Renal pelvis (tissue), 4 donors: ENCODE data around the gene C14orf93. TPM values are rescaled to one million over a fixed set of nuclear protein-coding genes. Genes with fewer than 3 reads are reported as not detected.
"Not testable (repeated sequence)": the region's sequence is repeated elsewhere in the genome, so short reads cannot be mapped to it uniquely, and the experiment has no call there.

Experiments
- DNase-seq: peaks from one replicate; pipeline ENCODE4 v3.0.0-alpha.2; 2013
- polyA plus RNA-seq, 3 donors: library from polyadenylated mRNA; unstranded; fragments of 120-200 nt; gene quantifications; one replicate each; pipeline ENCODE4 v1.2.1, GENCODE V29; 2013; ENCODE audit not compliant: insufficient read length in 3 of 3

The C14orf93 gene
- polyA plus RNA-seq, 3 donors = 19.9 to 27.2 (median 22.5) TPM

DNA sequence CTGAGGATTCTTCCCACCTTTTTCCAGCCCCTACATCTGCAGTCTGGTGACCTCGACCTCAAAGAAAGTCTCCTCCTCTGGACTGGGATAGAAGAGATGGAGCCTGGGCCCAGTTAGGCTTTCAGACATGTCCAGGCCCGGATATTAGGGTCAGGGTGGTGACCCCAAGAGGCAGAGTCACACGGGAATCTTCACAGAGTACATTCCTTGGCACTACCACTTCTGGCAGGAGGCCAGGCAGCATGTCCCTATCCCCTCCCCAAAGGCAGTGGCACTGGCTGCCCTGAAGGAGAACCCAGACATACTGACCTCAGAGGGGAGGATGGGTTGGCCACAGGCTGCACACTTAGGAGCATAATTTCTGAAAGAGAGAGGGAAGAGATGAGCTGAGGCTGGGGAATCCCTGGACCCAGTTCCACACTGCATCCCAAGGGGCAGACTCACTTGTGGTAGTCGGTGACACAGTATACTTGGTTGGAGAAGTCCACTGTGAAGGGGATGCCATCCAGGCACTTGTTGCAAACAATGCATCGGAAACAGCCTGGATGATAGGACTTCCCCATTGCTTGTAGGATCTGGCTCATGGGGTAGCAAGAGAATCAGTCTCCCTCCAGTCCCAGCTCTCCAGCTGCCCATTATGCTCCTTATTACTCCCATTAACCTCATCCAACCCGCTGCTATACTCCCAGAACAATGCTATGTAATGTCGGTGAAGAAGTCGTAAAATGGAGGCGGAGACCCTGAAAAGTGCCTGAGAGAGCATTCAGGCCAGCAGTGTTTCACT lies 35.2 kb downstream of the C14orf93 start:
- no peak for DNase-seq

DNA sequence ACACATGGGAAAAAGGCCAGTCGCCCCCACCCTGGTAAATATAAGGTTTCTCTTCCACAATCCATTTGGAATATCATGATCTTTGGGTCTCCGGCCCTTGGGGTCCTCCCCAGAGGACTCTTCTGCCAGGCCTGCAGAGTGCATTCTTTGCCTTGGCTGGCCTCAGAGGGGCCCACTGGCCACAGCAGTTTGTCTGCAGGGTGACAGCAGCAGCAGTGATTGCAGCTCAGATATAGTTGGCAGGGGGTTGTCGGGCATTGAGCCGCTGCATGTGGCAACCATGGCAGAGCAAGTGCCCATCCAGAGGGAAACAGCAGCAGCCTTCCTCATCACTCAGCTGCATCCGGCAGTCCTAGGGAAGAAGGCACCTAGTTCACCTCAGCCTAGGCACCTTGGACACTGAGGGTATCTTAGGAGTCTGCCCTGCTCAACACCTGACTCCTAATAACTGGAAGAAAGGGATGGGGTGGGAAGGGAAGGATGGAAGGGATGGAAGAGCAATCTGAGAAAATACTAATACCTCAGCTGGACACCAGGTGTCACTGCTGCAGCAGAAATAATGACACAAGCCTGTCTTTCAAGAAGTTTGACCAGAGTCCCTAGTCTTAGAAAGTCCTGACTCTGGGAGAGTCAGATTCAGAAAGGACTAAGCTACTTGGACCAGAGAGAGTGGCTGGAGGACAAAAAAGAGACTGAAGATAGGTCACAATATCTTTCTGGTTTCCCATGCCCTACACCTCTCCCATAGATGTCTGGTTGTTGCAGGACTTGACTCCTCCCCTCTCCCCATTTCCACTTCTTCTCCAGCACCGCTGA lies 36.5 kb downstream of the C14orf93 start:
- no peak for DNase-seq

DNA sequence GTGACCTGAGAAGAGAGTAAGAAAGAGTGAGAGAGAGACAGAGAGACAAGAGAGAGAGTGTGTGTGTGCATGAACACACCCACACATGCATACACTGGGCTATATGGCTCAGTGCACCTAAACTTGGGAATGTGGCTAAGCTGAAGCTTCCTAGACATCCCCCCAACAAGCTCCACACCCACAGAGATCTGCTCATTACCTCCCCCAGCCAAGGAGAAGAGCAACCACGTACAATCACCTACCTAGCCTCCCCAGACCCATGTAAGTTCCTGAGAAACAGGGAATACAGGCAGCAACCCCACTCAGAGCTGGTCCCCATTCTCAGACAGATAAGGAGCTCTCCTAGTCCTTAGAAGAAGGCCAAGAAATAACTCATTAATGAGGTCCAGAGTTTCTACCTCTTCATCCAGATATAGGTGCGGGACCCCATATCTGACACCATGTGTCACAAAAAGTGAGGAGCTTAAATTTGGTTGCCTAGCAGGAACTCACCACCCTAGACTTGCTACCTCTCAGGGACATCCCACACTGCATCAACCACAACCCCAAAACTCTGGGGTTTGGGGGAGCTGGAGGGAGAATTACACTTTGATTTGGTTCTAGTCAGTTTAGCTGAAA lies 37.5 kb downstream of the C14orf93 start:
- no peak for DNase-seq

DNA sequence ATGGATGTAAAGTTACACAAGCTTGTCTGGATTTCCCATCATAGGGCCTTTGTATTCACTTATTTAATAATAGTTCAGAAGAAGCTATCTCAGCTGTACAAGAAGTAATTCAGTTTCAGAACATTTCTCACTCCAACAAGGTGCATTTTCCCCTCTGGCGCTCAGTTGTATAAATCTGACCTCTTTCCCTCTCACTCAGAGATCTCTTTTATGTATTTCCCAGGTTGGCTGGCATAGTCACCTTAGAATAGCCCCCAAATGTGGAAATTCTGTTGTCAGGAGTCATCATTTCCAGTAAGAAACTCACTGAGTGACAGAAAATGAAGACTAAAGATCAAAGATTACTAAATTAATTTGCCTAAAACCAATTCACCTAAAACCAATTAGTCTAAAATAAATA lies 38.8 kb downstream of the C14orf93 start:
- DNase-seq = no peak

DNA sequence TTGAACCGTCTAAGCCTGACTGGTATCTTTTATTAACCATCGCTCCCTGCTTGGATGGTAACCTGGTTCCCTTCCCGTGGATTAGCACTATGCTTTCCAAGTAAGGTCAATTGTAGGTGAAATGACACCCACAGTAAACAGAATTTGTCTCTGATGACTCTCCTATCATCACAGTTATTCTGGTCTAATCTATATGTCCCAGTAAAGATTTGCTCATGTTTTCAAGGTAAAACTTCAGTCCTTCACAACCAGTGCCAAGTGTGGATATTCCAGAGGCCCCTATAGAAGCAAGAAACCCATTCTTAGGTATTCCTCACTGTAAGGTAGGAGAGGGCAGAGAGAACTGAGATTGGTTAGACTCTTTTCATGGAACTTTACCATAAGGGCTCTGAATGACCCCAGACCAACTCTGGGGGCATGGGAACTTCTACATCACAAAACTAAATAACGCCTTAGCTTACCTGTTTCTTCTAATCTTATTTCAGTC lies 43.1 kb downstream of the C14orf93 start:
- DNase-seq = no peak

DNA sequence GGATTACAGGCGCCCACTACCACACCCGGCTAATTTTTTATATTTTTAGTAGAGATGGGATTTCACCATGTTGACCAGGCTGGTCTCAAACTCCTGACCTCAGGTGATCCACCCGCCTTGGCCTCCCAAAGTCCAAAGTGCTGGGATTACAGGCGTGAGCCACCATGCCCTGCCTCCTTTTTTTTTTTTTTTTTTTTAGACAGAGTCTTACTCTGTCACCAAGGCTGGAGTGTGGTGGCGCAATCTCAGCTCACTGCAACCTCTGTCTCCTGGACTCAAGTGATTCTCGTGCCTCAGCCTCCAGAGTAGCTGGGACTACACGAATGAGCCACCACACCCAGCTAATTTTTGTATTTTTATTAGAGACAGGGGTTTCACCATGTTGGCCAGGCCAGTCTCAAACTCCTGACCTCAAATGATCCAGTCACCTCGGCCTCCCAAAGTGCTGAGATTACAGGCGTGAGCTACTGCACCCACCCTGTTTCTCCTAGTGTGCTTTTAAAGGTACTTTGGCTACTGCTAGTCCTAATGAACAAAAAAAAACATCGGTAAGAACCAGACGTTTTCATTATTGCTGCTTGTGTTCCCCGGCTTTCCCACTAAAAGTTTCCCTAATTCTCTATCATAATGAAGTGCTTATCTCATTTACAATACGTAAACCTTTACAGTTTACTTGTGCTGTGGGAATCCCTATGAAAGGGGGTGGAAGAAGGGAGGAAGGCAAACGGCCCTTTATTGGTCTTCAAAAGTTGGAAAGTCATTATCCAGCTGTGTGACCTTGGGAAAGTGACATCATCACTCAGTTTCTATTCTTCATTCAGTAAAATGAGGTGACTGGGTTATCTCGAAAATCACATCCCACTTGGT lies 43.8 kb downstream of the C14orf93 start:
- DNase-seq = not testable (repeated sequence)

DNA sequence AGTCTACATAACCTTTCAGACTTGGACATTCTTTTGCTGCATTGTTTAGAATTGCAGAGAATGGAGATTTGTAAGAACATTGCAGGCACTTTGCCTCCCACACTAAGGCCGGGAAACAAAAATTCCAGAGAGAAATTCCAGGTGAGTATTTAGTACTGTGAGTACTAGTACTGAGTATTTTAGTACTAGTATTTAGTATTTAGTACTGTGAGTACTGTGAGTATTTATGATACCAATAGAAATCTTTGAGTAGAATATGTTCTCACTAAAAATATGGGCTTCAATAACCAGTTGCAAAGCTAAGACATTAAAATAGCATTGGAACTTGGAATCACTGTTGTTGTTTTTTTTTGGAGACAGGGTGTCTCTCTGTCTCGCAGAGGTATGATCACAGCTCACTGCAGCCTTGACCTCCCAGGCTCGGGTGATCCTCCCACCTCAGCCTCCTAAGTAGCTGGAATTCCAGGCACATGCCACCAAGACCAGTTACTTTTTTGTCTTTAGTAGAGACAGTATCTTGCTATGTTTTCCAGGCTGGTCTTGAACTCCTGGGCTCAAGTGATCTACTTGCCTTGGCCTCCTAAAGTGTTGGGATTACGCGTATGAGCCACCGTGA lies 47.8 kb downstream of the C14orf93 start:
- no peak for DNase-seq

DNA sequence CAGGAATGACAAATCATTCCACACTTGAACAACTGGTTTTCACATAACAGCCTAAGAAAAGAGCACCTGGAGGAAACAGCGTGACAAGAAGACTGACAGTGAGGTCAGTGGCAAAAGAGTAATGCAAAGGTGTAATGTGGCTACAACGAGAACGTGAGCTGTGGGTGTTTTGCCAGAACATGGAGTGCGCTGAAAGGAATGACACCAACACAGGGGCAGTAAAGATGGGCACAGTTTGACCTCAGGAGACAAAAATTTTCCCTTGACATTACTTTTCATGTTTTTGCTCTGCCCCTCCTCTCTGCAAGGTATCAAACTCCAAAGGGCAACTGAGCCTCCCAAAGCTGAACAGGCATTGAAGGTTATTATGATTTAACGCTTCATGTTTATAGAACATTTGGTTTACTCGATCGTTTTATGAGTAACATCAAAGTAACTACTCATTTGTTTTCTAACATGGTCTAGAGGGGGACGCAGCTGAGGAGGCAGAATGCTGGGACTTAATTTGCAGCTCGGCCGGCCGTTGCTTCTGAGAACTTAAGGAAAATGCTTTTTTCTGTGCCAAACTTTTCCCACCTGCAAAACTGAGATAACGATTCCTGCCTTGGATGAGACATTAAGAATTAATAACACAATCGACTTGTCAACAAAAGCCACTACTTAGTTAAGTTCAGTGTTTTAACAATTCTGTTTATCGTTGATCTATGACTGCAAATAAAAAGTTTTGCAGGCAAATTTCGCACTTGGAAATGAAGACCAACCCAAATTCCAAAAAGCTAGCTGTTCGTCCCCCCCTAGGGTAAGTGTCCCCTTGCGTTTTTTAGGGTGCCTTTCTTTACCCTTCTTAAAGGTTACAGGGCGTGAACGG lies 54.0 kb downstream of the C14orf93 start:
- DNase-seq = no peak

DNA sequence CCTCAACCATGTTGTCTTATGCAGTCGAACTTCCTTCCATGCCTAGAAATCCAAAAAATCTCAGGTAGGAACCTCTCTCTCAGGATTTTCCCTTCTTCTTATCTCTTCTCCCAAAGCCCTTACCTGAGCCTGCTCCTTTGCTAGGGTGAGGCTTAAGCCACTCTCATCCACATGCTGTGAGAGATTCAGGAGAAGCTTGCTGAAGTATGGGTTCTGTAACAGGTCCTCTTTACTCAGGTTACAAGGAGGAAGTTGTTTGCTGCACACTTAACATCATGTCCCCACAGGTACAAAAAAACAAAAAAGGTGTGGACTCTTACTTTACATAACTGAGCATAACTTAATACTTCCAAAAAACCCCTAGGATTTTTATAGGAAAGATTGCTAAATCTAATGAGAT lies 57.5 kb downstream of the C14orf93 start:
- no peak for DNase-seq

DNA sequence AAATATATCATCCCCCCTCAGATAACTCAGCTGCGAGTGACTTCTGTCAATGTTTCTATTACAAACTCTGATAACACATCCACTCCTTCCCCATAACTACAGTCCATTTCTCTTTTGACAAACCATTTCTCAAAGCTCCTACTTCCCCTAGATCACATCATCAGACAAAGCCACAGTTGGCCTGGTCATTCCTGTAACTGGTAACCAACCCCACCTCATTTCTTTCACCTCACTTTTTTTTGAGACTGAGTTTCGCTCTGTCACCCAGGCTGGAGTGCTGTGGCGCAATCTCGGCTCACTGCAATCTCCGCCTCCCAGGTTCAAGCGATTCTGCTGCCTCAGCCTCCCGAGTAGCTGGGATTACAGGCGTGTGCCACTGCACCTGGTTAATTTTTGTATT lies 58.1 kb downstream of the C14orf93 start:
- not testable (repeated sequence) for DNase-seq

DNA sequence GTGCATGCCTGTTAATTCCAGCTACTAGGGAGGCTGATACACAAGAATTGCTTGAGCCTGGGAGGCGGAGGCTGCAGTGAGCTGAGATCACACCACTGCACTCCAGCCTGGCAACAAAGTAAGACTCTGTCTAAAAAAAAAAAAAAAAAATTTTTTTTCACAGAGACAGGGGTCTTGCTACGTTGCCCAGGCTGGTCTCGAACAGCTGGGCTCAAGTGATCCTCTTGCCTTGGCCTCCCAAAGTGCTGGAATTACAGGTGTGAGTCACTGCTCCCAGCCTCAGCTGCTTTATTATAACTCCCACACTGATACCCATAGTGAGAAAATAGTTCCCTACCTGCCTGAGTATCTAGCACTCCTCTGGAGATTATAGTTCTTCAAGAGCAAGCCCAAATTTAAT lies 64.3 kb downstream of the C14orf93 start:
- no peak for DNase-seq

DNA sequence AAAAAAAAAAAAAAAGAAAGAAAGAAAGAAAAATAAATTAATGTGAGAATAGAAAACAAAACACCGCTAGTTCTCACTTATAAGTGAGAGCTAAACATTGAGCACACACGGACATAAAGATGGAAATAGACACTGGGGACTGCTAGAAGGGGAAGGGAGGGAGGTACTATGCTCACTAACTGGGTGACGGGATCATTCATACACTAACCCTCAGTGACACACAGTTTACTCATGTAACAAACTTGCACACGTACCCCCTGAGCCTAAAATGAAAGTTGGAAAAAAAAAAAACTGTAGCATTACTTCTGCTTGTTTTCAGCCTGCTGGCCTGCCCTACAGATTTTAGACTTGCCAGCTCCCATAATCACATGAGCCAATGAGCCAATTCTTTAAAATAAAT lies 70.3 kb downstream of the C14orf93 start:
- DNase-seq = no peak

Other genes with a start within 250 kb of the C14orf93 start
- 100 to 1,000 TPM; 130 to 148 (median 140) TPM for gene OXA1L, start 243.5 kb downstream of the C14orf93 start, polyA plus RNA-seq
- 100 to 1,000 TPM; 114 to 130 (median 129) TPM for gene SLC7A7, start 194.7 kb downstream of the C14orf93 start, polyA plus RNA-seq
- 100 to 1,000 TPM in 1 of 3 donors, 10 to 100 TPM in 2; 87.6 to 107 (median 93.7) TPM for gene MRPL52, start 180.3 kb downstream of the C14orf93 start, polyA plus RNA-seq
- gene MMP14, start 173.6 kb downstream of the C14orf93 start, polyA plus RNA-seq = 100 to 1,000 TPM; 123 to 161 (median 159) TPM
- 10 to 100 TPM; 79.1 to 94.9 (median 93.9) TPM for gene LRP10, start 138.4 kb downstream of the C14orf93 start, polyA plus RNA-seq
- gene REM2, start 126.9 kb downstream of the C14orf93 start, polyA plus RNA-seq = 1 to 10 TPM; 1.9 to 2.1 (median 1.9) TPM
- 100 to 1,000 TPM; 121 to 144 (median 123) TPM for gene RBM23, start 91.0 kb downstream of the C14orf93 start, polyA plus RNA-seq
- 100 to 1,000 TPM; 150 to 181 (median 161) TPM for gene PRMT5, start 80.8 kb downstream of the C14orf93 start, polyA plus RNA-seq
- gene HAUS4, start 53.1 kb downstream of the C14orf93 start, polyA plus RNA-seq = 10 to 100 TPM; 51.9 to 64.0 (median 59.9) TPM
- gene AJUBA, start 27.6 kb downstream of the C14orf93 start, polyA plus RNA-seq = 100 to 1,000 TPM in 2 of 3 donors, 10 to 100 TPM in 1; 77.4 to 120 (median 103) TPM
- gene PSMB5, start 24.8 kb upstream of the C14orf93 start, polyA plus RNA-seq = 100 to 1,000 TPM; 207 to 269 (median 224) TPM
- under 1 TPM in 1 of 3 donors, not detected in 2; 0.04 TPM for gene PSMB11, start 32.1 kb upstream of the C14orf93 start, polyA plus RNA-seq
- gene CDH24, start 47.4 kb upstream of the C14orf93 start, polyA plus RNA-seq = 10 to 100 TPM; 22.9 to 38.2 (median 23.9) TPM
- gene ACIN1, start 85.0 kb upstream of the C14orf93 start, polyA plus RNA-seq = 100 to 1,000 TPM; 246 to 370 (median 335) TPM
- 10 to 100 TPM; 72.3 to 84.5 (median 79.3) TPM for gene C14orf119, start 85.4 kb upstream of the C14orf93 start, polyA plus RNA-seq
- gene CIROP, start 94.8 kb upstream of the C14orf93 start, polyA plus RNA-seq = under 1 TPM in 2 of 3 donors, not detected in 1; 0.06 to 0.18 TPM
- gene CEBPE, start 109.1 kb upstream of the C14orf93 start, polyA plus RNA-seq = under 1 TPM; 0.10 to 0.30 (median 0.15) TPM
- gene SLC7A8, start 173.5 kb upstream of the C14orf93 start, polyA plus RNA-seq = 100 to 1,000 TPM in 1 of 3 donors, 10 to 100 TPM in 2; 76.5 to 103 (median 88.8) TPM
- gene RNF212B, start 227.8 kb upstream of the C14orf93 start, polyA plus RNA-seq = 1 to 10 TPM; 1.3 to 3.4 (median 2.3) TPM